Stomach smooth muscle (tissue), 2 donors: Measurements from ENCODE around the gene KAT6B.

Source experiments
- H3K27ac ChIP-seq: one replicate; pipeline ENCODE4 v1.7.0; 2013; ENCODE audit warnings: mild to moderate bottlenecking, low read length, inconsistent platforms
- H3K27me3 ChIP-seq, 2 donors: one replicate each; pipeline ENCODE4 v1.7.0; 2013; ENCODE audit warnings: low read length in 2 of 2; ENCODE audit not compliant: insufficient read depth in 2 of 2, control insufficient read depth in 1 of 2
- H3K36me3 ChIP-seq, 2 donors: one replicate each; pipeline ENCODE4 v1.7.0; 2013; ENCODE audit warnings: low read length in 2 of 2; ENCODE audit not compliant: control insufficient read depth in 2 of 2, insufficient read depth in 2 of 2
- H3K4me1 ChIP-seq: one replicate; pipeline ENCODE4 v1.7.0; 2013; ENCODE audit warnings: low read length; ENCODE audit not compliant: control insufficient read depth, insufficient read depth
- H3K4me3 ChIP-seq, 2 donors: one replicate each; pipeline ENCODE4 v1.7.0; 2013; ENCODE audit warnings: low read length in 2 of 2
- H3K9ac ChIP-seq, 2 donors: one replicate each; pipeline ENCODE4 v1.7.0; 2013; ENCODE audit warnings: low read length in 2 of 2, mild to moderate bottlenecking in 1 of 2
- H3K9me3 ChIP-seq, 2 donors: one replicate each; pipeline ENCODE4 v1.7.0; 2013; ENCODE audit warnings: low read length in 2 of 2; ENCODE audit not compliant: control insufficient read depth in 2 of 2
- donor health status: healthy.
- donor health status: Pancreatic carcinoma.

KAT6B gene

DNA sequence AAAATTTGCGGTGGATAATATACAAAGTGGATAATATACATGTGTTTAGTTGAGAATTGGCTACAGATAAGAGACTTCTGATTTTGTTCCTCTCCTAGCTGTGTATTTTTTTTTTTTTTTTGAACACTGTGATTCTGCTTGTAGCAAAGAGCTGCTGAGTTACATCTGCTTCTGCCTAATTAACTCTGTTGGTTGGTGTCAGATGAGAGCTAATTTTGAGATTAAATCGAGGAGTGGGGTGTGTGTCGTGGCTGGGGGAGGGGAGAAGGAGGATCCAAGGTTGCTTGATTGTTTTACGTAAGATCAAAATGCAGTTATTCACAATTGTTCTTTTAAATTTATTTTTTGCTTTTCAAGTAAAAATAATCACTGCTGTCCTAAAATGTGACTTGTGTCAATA lies 11.3 kb downstream of the KAT6B start:
- Histone ChIP-seq H3K27ac (no peak overlapping the region), H3K9ac (no peak overlapping the region), H3K36me3 (peaks cover 0 to under 1% of the 10 kb centered on the region in 2 donors), H3K27me3 (no peaks in the 10 kb centered on the region), H3K9me3 (no peaks in the 10 kb centered on the region), H3K4me1 (peaks cover 21% of the 10 kb centered on the region), H3K4me3 (no peak overlapping the region)

DNA sequence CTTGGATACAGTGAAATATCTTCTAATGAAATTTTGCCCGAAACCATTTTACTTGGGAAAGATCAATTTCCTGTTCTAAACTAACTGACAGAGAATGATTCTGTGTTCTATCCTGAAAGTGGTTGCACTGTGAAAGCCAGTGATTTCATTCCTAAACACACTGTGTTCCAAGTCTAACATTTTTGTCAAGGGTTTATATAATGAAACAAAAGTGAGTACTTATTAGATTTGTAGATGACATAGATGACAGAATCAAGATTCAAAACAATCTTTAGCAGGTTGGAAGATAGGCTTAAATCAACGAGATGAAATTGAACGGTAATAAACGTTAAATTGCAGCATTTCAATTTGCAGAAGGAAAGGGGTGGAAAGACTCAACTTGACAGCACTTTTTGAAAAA lies 13.3 kb downstream of the KAT6B start:
- Histone ChIP-seq H3K36me3 (peaks cover 7 to 8% of the 10 kb centered on the region in 2 donors), H3K4me1 (peaks cover 25% of the 10 kb centered on the region), H3K9ac (no peak overlapping the region), H3K9me3 (no peaks in the 10 kb centered on the region), H3K4me3 (peak overlapping the region in 1 of 2 donors; percentile 23), H3K27ac (peak overlapping the region; percentile 42), H3K27me3 (no peaks in the 10 kb centered on the region)

DNA sequence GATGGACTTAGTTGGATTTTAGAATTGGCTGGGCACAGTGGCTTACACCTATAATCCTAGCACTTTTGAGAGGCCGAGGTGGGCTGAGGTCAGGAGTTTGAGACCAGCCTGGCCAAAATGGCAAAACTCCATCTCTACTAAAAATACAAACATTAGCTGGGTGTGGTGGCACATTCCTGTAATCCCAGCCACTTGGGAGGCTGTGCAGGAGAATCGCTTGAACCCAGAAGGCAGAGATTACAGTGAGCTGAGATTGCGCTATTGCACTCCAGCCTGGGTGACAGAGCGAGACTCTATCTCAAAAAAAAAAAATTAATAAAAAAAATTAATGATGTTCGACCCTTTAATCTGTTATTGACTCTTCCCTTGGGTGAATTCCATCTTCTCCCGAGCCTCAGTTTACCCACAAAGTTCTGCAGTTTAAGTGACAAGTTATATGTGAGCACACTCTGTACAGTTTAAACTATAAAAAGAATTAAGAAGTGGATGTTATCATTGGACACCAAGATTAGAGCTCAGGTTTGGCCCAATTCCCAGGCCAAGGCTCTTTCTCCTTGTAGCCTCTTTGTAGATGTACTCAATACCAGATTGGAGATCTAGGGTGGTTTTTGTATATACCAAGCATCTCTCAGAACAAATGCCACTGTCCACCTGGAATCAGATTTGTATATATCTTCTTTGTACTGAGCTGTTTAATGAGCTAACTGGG lies 15.0 kb downstream of the KAT6B start:
- Histone ChIP-seq H3K4me1 (peaks cover 27% of the 10 kb centered on the region), H3K27me3 (no peaks in the 10 kb centered on the region), H3K27ac (no peak overlapping the region), H3K4me3 (no peak overlapping the region), H3K9ac (no peak overlapping the region), H3K36me3 (peaks cover 7 to 10% of the 10 kb centered on the region in 2 donors), H3K9me3 (no peaks in the 10 kb centered on the region)

DNA sequence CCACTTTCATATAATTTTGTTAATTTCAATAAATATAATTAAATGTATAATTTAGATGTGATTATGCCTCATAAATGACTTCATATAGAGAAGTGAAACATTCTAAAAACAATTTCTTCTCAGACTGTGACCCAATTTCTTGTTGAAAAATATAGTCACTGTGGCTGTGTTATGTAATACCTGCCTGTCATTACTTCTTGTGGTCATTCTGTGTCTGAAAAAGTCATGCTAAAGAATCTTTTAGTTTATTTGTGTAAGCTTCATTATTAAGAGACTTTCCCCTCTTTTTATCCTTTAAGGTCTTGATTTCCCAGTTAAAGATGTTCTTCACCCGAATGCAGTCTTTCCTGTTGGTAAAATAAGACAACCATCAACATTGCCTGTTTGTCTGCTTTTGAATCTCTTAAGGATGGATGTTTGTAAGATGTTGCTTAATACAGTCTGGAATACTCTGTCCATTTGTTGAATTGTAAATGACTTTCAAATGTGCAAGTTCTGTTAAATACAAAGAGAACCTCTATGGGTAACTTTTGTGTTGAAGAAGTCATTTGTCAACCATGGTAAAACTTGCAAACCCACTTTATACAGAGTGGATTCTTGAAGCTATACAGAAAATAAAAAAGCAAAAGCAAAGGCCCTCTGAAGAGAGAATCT lies 16.0 kb downstream of the KAT6B start:
- Histone ChIP-seq H3K4me1 (peaks cover 24% of the 10 kb centered on the region), H3K27ac (peak overlapping the region; percentile 37), H3K9me3 (no peaks in the 10 kb centered on the region), H3K27me3 (no peaks in the 10 kb centered on the region), H3K36me3 (peaks cover 7 to 10% of the 10 kb centered on the region in 2 donors), H3K4me3 (no peak overlapping the region), H3K9ac (no peak overlapping the region)

DNA sequence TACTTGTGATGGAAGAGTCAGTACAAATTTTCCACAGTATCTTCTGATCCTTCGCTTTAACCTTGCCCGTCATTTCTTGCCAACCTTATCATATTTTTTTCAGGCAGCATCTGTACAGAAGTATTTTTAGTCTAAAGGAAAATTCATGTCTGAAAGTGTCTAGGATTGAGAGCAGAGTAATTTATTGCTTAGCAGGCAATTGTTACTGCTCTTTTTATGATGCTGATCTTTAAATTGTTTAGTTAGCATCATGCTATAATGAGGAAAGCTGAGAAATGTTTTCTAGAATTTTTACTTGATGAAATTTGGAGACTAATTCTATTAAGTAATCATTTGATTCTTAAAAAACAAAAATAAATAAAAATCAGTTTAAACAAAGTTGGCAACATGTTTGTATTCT lies 20.6 kb downstream of the KAT6B start:
- H3K36me3 ChIP-seq: peaks cover 7 to 10% of the 10 kb centered on the region in 2 donors
- no peaks in the 10 kb centered on the region for H3K27me3 ChIP-seq
- peaks cover 10% of the 10 kb centered on the region for H3K4me1 ChIP-seq
- no peak overlapping the region for H3K27ac ChIP-seq
- H3K9me3 ChIP-seq: no peaks in the 10 kb centered on the region
- H3K9ac ChIP-seq: no peak overlapping the region
- H3K4me3 ChIP-seq: no peak overlapping the region

DNA sequence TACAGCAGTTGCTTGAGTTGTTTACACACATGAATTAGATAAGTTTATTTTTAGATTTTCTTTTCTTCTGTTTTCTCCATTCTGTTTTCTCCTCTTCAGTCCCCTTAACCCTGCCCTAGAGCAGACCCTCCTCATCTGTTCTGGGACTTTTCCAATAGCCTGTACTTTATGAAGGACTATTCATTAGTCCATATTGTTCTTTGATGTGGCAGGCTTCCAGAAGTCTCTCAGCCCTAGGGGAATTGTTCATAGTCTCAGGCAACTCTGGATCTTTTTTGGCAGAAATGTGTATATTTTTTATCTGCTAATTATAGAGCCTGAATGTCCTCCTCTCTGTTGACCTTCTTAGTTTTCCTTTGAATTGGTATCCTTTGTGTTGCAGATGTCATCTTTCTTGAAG lies 25.4 kb downstream of the KAT6B start:
- Histone ChIP-seq H3K27ac (no peak overlapping the region), H3K9me3 (no peaks in the 10 kb centered on the region), H3K36me3 (no peaks in the 10 kb centered on the region), H3K27me3 (no peaks in the 10 kb centered on the region), H3K4me3 (no peak overlapping the region), H3K9ac (no peak overlapping the region), H3K4me1 (peaks cover 18% of the 10 kb centered on the region)

DNA sequence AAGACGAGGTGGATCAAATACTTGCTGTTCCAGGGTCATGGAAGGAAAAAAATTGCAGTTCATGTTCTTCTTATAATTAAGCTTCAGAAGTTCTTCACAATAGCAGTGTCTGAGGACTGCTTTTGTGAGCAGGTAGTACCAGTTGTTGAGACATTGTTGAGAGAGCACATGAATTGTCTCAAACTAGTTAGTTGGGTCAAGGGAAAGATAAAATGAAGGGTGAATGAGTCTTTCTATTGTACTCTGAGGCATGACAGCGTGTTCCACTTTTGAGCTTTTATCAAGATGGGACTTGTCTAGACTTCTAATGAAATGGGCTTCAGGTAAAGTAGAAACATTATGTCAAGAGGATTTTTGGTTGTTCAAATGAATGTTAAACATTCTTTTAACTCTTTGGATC lies 26.0 kb downstream of the KAT6B start:
- Histone ChIP-seq H3K36me3 (no peaks in the 10 kb centered on the region), H3K4me3 (no peak overlapping the region), H3K9me3 (no peaks in the 10 kb centered on the region), H3K27me3 (no peaks in the 10 kb centered on the region), H3K9ac (no peak overlapping the region), H3K4me1 (peaks cover 18% of the 10 kb centered on the region), H3K27ac (no peak overlapping the region)

DNA sequence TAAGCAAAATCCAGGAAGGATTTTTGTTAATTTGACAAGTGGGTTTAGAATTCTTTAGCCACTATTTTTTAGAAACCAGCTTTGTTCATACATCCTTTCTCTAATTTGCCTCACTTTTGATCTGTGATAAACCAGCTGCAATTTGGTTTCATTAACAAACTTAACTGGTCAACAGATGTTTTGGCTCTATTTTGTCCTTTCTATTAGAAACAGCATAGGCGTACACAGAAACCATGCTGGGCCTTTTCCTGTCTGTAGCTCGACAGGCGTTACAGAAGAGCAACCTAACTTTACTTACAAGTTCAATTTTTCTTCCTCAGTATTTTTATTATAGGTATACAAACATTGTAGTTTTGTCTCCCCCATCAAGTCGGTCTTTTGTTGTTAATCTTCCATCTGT lies 28.2 kb downstream of the KAT6B start:
- Histone ChIP-seq H3K4me1 (peaks cover 18% of the 10 kb centered on the region), H3K9me3 (no peaks in the 10 kb centered on the region), H3K9ac (no peak overlapping the region), H3K36me3 (no peaks in the 10 kb centered on the region), H3K27ac (peak overlapping the region; percentile 3), H3K27me3 (no peaks in the 10 kb centered on the region), H3K4me3 (peak overlapping the region in 1 of 2 donors; percentile 31)

DNA sequence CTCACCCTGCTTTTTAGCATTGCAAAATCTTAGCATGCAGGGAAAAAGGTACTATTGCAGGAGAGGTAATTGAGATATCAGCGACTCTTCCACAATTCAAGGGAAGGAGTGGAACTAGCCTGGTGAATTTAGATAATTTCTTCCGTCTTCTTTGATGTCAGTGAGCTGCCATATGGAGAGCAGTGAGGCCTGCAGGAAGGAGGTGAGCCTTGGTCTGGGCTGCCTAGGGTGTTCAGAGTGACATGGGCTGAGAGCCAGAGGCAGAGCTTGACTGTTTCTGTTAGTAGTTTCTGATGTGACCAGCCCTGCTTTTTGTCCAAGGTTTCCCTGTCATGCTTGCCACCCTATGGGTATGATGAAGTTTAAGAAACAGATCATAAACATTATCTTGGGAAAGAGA lies 28.6 kb downstream of the KAT6B start:
- H3K4me3 ChIP-seq: peak overlapping the region in 1 of 2 donors; percentile 31
- peak overlapping the region; percentile 3 for H3K27ac ChIP-seq
- H3K9ac ChIP-seq: no peak overlapping the region

DNA sequence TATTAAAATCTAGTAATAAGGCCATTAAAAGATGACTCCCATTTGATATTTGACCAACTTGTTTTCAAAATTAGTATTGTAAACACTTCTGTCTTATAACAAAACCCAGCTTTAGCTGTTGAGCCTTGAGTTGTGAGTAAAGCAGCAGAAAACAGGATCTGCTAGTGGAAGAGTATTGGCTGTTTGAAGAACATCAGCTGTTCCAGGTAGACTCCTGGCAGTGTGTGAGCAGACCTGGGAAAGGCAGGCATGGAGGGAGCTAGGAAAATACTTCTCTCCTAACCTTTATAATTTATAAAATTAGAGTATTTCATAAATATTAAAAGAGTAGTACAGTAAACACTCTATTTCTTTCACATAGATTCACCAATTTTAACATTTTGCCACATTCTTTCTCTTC lies 29.0 kb downstream of the KAT6B start:
- Histone ChIP-seq H3K9me3 (no peaks in the 10 kb centered on the region), H3K36me3 (no peaks in the 10 kb centered on the region), H3K4me1 (peaks cover 18% of the 10 kb centered on the region), H3K4me3 (no peak overlapping the region), H3K9ac (no peak overlapping the region), H3K27me3 (no peaks in the 10 kb centered on the region), H3K27ac (peak overlapping the region; percentile 3)

More for the DNA sequence above, 28.6 kb downstream of the KAT6B start:
- H3K9me3 ChIP-seq: no peaks in the 10 kb centered on the region
- H3K27me3 ChIP-seq: no peaks in the 10 kb centered on the region
- H3K4me1 ChIP-seq: peaks cover 18% of the 10 kb centered on the region
- no peaks in the 10 kb centered on the region for H3K36me3 ChIP-seq

DNA sequence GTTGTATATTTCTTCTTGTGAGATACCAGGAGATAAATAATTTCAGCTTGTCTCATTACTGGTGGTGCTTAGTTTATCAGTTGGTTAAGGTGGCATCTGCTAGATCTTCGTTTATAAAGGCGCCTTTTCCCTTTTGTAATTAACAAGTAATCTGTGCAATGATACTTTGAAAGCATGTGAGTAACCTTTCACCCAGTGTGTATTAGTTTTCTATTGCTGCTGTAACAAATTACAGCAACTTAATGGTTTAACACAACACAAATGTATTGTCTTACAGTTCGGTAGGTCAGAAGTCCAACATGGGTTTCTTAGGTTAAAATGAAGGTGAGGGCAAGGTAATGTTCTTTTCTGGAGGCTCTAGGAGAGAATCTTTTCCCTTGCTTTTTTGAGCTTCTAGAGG lies 30.5 kb downstream of the KAT6B start:
- no peaks in the 10 kb centered on the region for H3K36me3 ChIP-seq

More for the DNA sequence above, 30.5 kb downstream of the KAT6B start:
- Histone ChIP-seq H3K9ac (no peak overlapping the region), H3K4me3 (no peak overlapping the region), H3K27me3 (no peaks in the 10 kb centered on the region), H3K4me1 (peaks cover 15% of the 10 kb centered on the region), H3K9me3 (no peaks in the 10 kb centered on the region), H3K27ac (no peak overlapping the region)
